Common myeloid progenitor, CD34-positive (primary cell): ENCODE data around the gene CCNL1.
A peak's percentile ranks its signal among the peaks of the same experiment; 100 is the strongest.
"Not testable (repeated sequence)": the region's sequence is repeated elsewhere in the genome, so short reads cannot be mapped to it uniquely, and the experiment has no call there.

Source experiments
- CTCF ChIA-PET: fragments of 350-600 bp; sonication (Branson Sonifier 250); formaldehyde crosslinking; loops from one replicate; lab custom pipeline; 2021; ENCODE audit warnings: antibody characterized with exemption; lab: Charles Lee
- POLR2A ChIA-PET: fragments of 350-600 bp; sonication (Branson Sonifier 250); formaldehyde crosslinking; loops from one replicate; lab custom pipeline; 2021; ENCODE audit warnings: antibody characterized with exemption; lab: Charles Lee
- DNase-seq, 3 donors: peaks; one replicate each; pipeline versions ENCODE4 v3.0.0 to v3.0.0-alpha.2; 2013
- H3K27ac ChIP-seq, 2 experiments: 1 replicate in 1 of 2; 2 replicates in 1 of 2; pipeline ENCODE4 v1.7.0; 2013; ENCODE audit warnings: inconsistent platforms in 2 of 2, low read length in 2 of 2, mild to moderate bottlenecking in 2 of 2, low read depth in 1 of 2, moderate library complexity in 1 of 2; ENCODE audit not compliant: severe bottlenecking in 2 of 2, insufficient read depth in 1 of 2, poor library complexity in 1 of 2
- H3K27me3 ChIP-seq, 5 experiments: replicated peaks in 2 of 5; 1 replicate in 3 of 5; 2 replicates in 2 of 5; pipeline versions ENCODE4 v1.6.1 to v1.7.0; 2013; ENCODE audit warnings: low read length in 4 of 5, mild to moderate bottlenecking in 2 of 5, moderate library complexity in 2 of 5, inconsistent platforms in 1 of 5; ENCODE audit not compliant: insufficient read depth in 5 of 5, control insufficient read depth in 4 of 5
- H3K36me3 ChIP-seq, 4 experiments: 1 replicate in 2 of 4; 2 replicates in 2 of 4; pipeline versions ENCODE4 v1.6.1 to v1.7.0; 2013; ENCODE audit warnings: low read length in 3 of 4, control low read depth in 1 of 4, mild to moderate bottlenecking in 1 of 4; ENCODE audit not compliant: control insufficient read depth in 4 of 4, insufficient read depth in 4 of 4
- H3K4me1 ChIP-seq, 4 experiments: 1 replicate in 3 of 4; 2 replicates in 1 of 4; pipeline versions ENCODE4 v1.6.1 to v1.7.1; 2013; ENCODE audit warnings: low read length in 3 of 4, mild to moderate bottlenecking in 3 of 4, control low read depth in 1 of 4, inconsistent platforms in 1 of 4, moderate library complexity in 1 of 4; ENCODE audit not compliant: control insufficient read depth in 4 of 4, insufficient read depth in 4 of 4; ENCODE audit errors: control extremely low read depth in 1 of 4
- H3K4me3 ChIP-seq, 7 experiments: 1 replicate in 4 of 7; 2 replicates in 3 of 7; pipeline versions ENCODE4 v1.5.1 to v1.7.0; 2013; ENCODE audit warnings: mild to moderate bottlenecking in 7 of 7, low read length in 6 of 7, moderate library complexity in 6 of 7, inconsistent platforms in 2 of 7, low read depth in 2 of 7, control low read depth in 1 of 7; ENCODE audit not compliant: insufficient read depth in 4 of 7, control insufficient read depth in 1 of 7; ENCODE audit errors: extremely low read depth in 1 of 7
- H3K9me3 ChIP-seq, 5 experiments: 1 replicate in 4 of 5; 2 replicates in 1 of 5; pipeline versions ENCODE4 v1.6.1 to v1.7.1; 2013; ENCODE audit warnings: low read length in 4 of 5, mild to moderate bottlenecking in 2 of 5, inconsistent platforms in 1 of 5, low read depth in 1 of 5, moderate library complexity in 1 of 5; ENCODE audit not compliant: control insufficient read depth in 4 of 5, insufficient read depth in 2 of 5; ENCODE audit errors: control extremely low read depth in 1 of 5
- WGBS: methylation state at CpG from one replicate; pipeline ENCODE4 v1.1.5; 2013; ENCODE audit not compliant: insufficient coverage; 5-methylcytosine and 5-hydroxymethylcytosine counted together

CCNL1 gene

DNA sequence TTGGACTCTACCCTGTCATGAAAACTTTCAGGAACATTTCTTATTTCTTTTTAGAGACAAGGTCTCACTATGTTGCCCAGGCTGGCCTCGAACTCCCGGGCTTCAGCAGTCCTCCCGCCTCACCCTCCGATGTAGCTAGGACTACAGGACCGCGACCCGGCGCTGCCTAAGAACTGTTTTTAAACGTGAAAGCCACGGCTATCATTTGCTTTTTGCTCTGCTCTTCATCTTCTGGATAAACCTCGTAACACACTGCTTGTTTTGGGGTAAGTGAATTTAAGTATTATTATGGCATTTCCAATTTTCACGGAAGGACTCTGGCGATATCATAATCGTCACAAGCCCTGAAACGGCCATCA is 14.3 kb upstream of the CCNL1 start:
- H3K4me3 ChIP-seq = peak overlapping the region in 6 of 7 experiments; percentile 53 to 96 (median 82)
- 20% methylated on average over 11 of the region's 15 CpGs for whole genome bisulfite sequencing
- DNase-seq = peak; percentile 40 to 69 (median 68)
- H3K36me3 ChIP-seq = no peaks in the 10 kb centered on the region
- H3K27ac ChIP-seq = peak overlapping the region; percentile 40 to 98
- ChIA-PET CTCF (interaction anchor here (1.2 to 5.3 kb wide), 6 partner anchors 12 to 685 kb away, joined by 3 to 74 read pairs (median 5); partner anchors contain the start of gene CCNL1), POLR2A (interaction anchor here (0.7 to 4.2 kb wide), 7 partner anchors 10 to 509 kb away, joined by 3 to 129 read pairs (median 4); partner anchors contain the start of gene CCNL1)
- peaks cover 0 to 5% (median 0%) of the 10 kb centered on the region in 5 experiments for H3K9me3 ChIP-seq
- H3K4me1 ChIP-seq = peaks cover 5 to 36% (median 14%) of the 10 kb centered on the region in 4 experiments
- no peaks in the 10 kb centered on the region for H3K27me3 ChIP-seq

DNA sequence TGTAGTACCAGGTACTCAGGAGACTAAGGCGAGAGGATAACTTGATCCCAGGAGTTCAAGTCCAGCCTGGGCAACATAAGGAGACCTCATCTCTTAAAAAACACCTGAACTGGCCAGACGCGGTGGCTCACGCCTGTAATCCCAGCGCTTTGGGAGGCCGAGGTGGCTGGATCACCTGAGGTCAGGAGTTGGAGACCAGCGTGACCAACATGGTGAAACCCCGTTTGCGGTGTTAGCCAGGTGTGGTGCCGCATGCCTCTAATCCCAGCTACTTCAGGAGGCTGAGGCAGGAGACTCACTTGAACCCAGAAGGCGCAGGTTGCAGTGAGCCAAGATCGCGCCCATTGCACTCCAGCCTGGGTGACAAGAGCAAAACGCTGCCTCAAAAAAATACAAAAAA is 13.4 kb upstream of the CCNL1 start:
- 97% methylated on average over 9 of the region's 14 CpGs for WGBS
- CTCF ChIA-PET = interaction anchor here (1.4 to 5.3 kb wide), 2 partner anchors 11 to 28 kb away, joined by 4 to 74 read pairs; partner anchors contain the start of gene CCNL1

DNA sequence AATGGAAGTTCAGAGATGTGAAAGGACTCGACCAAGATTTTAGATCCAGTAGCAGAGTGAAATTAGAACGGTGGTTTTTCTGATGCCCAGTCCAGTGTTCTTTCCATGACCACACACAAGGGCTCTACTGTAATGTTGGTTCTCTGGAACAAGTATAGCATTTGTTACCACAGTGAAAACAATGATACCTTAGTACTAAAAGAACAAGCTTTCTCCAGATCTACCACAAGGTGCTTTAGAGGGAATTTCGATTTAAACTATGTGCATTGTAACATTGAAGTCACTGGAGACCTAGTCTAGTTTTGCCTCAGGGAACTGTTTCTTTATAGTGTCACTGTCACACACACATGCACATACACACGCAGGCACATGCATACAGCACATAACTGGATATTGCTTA is 12.8 kb upstream of the CCNL1 start:
- Histone ChIP-seq H3K4me1 (peaks cover 5 to 36% (median 14%) of the 10 kb centered on the region in 4 experiments), H3K4me3 (no peak overlapping the region), H3K27me3 (no peaks in the 10 kb centered on the region), H3K27ac (no peak overlapping the region), H3K9me3 (no peaks in the 10 kb centered on the region), H3K36me3 (no peaks in the 10 kb centered on the region)
- 94% methylated on average over 3 of the region's 4 CpGs for WGBS
- no peak for DNase-seq
- CTCF ChIA-PET = interaction anchor here (1.2 to 5.3 kb wide), 2 partner anchors 11 to 30 kb away, joined by 3 to 74 read pairs; partner anchors contain the start of gene CCNL1
- POLR2A ChIA-PET = interaction anchor here (1.0 kb wide), 1 partner anchor 12 kb away, joined by 3 read pairs; no protein-coding TSS in a partner anchor

More for the DNA sequence above, 13.4 kb upstream of the CCNL1 start:
- POLR2A ChIA-PET = interaction anchor here (1.0 to 4.2 kb wide), 2 partner anchors 13 kb away, joined by 3 to 129 read pairs; partner anchors contain the start of gene CCNL1
- H3K4me3 ChIP-seq, H3K27me3 ChIP-seq, H3K27ac ChIP-seq, H3K36me3 ChIP-seq, H3K9me3 ChIP-seq, DNase-seq: not testable (repeated sequence)
- H3K4me1 ChIP-seq = peaks cover 5 to 36% (median 14%) of the 10 kb centered on the region in 4 experiments

DNA sequence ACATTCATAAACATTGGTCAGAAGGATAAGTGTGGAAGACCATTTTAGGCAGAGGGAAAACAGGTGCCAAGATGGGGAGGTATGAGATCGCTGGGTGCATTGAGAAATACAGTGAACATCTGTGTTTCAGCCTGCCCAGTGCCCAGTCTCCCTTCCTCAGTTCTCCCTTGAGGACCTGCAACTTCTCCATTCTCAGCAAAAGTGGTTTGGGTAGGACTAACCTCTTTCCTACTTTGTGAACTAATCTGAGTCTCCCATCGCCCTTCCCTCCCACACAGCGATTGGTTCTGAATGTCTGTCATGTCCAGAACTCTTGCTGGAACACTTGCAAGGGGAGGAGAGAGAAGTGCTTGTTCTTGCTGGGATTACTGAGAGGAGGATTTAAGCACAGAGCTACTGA is 10.9 kb upstream of the CCNL1 start:
- CTCF ChIA-PET = interaction anchor here (5.3 kb wide), 1 partner anchor 9 kb away, joined by 74 read pairs; the partner anchor contains the start of gene CCNL1
- no peak for DNase-seq

DNA sequence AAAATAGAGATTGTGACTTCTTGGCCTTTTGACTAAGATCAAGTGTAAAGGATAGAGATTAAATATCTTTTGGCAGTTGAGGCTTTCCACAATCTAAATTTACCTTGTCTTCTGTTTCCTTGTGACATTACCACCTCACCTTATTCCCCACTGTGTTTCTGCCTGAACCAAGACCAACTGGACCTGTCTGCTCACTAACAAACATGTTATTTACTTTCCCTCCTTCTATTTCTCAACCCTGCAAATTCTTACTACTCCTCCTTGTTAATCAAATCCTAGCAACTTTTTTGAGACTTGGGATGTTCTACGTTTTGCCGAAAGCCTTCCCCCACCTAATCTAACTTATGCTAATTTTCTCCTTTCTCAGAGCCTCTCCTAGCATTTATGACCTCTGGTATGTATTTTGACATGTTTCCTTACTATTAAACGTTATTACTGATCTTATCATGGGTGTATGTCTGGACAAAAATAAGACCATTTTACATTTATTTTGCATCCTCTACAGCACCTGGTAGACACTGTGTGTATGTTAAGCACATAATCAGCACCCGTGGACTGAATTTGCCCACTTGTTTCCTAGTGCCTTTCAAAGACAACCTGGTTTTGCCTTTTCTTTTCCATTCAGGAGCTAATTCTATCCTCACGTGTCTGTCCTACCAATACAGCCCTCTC is 7.6 kb upstream of the CCNL1 start:
- Histone ChIP-seq H3K27me3 (no peaks in the 10 kb centered on the region), H3K27ac (no peak overlapping the region), H3K4me3 (no peak overlapping the region), H3K9me3 (no peaks in the 10 kb centered on the region), H3K4me1 (peaks cover 0 to 27% (median 0%) of the 10 kb centered on the region in 4 experiments), H3K36me3 (no peaks in the 10 kb centered on the region)
- 96% methylated on average over 2 of the region's 5 CpGs for WGBS
- CTCF ChIA-PET = interaction anchor here (1.6 kb wide), 1 partner anchor 37 kb away, joined by 5 read pairs; no protein-coding TSS in a partner anchor
- POLR2A ChIA-PET = no interaction called here
- no peak for DNase-seq

More for the DNA sequence above, 10.9 kb upstream of the CCNL1 start:
- 78% methylated on average over 1 of the region's 3 CpGs for WGBS
- Histone ChIP-seq H3K4me3 (no peak overlapping the region), H3K27me3 (no peaks in the 10 kb centered on the region), H3K36me3 (no peaks in the 10 kb centered on the region), H3K4me1 (peaks cover 0 to 25% (median 7%) of the 10 kb centered on the region in 4 experiments), H3K9me3 (no peaks in the 10 kb centered on the region), H3K27ac (no peak overlapping the region)
- POLR2A ChIA-PET = interaction anchor here (1.6 kb wide), 1 partner anchor 11 kb away, joined by 10 read pairs; the partner anchor contains the start of gene CCNL1

DNA sequence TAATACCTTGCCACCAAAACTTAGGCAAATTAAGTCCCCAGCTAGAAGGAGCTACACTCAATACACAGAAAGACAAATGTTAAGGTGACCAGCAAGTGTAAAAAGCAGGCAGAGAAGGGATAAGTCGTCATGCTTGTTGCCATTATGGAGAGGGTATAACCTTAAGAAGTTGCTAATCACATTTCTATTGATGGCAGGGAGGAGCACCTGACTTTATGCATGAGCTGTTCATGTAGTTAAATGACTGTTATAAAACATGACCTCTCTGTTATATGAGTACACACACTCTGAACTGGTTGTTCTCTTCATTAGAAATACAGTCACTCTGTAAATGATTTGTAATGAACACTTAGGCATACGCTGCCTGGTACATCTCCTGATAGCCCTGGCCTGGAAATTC is 6.6 kb upstream of the CCNL1 start:
- Histone ChIP-seq H3K4me3 (no peak overlapping the region), H3K9me3 (no peaks in the 10 kb centered on the region), H3K27me3 (no peaks in the 10 kb centered on the region), H3K4me1 (peaks cover 0 to 24% (median 0%) of the 10 kb centered on the region in 4 experiments), H3K27ac (no peak overlapping the region), H3K36me3 (no peaks in the 10 kb centered on the region)
- ChIA-PET POLR2A (no interaction called here), CTCF (no interaction called here)
- WGBS = 95% methylated on average over 2 of the region's 2 CpGs
- no peak for DNase-seq

DNA sequence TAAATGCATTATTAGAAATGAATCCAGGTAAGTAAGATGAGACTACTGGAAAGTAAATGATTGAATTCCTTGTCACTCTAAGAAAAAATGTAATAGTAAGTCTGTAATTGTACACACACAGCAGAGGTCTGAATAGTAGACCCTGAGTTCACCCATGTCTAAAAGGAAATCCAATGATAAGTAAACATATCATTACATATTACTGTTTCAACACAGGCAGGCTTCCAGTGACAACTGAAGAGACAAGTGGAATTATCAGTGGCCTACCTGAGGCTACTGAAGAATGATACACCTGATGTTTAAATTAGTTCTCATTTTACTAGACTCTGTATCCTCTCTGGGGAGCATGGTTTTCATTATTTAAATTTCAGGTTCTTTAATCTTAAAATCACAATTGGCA is 6.2 kb upstream of the CCNL1 start:
- Histone ChIP-seq H3K4me1 (peaks cover 0 to 23% (median 3%) of the 10 kb centered on the region in 4 experiments), H3K27me3 (no peaks in the 10 kb centered on the region), H3K27ac (no peak overlapping the region), H3K9me3 (no peaks in the 10 kb centered on the region), H3K36me3 (no peaks in the 10 kb centered on the region), H3K4me3 (no peak overlapping the region)
- POLR2A ChIA-PET = no interaction called here
- no peak for DNase-seq
- CTCF ChIA-PET = no interaction called here
